CD4-positive, alpha-beta T cell treated with Interleukin-12 subunit alpha and Interleukin-12 subunit beta, for 1 hour (primary cell): ENCODE measurements around the gene VPS4A.
A peak's percentile ranks its signal among the peaks of the same experiment; 100 is the strongest.

Experiments
- DNase-seq: peaks from one replicate; pipeline ENCODE4 v3.0.0-alpha.2; 2020

Gene VPS4A

GRCh38 chr16:69307856-69308255 lies 3.3 kb upstream of the VPS4A start:
- DNase-seq: no peak

GRCh38 chr16:69309316-69309715 lies 1.8 kb upstream of the VPS4A start:
- DNase-seq: no peak

GRCh38 chr16:69311533-69312387 lies 610 bp downstream of the VPS4A start:
- DNase-seq: peak; percentile 45

- no peak for DNase-seq
Measured at GRCh38 chr16:69313469-69313868, 2.3 kb downstream of the VPS4A start.

- DNase-seq: no peak
Measured at GRCh38 chr16:69314534-69314933, 3.4 kb downstream of the VPS4A start.

- DNase-seq: no peak
Measured at GRCh38 chr16:69315486-69316311, 4.5 kb downstream of the VPS4A start.

- no peak for DNase-seq
Measured at GRCh38 chr16:69316595-69317034, 5.5 kb downstream of the VPS4A start.

- DNase-seq: no peak
Measured at GRCh38 chr16:69318177-69318910, 7.2 kb downstream of the VPS4A start.

- DNase-seq: no peak
Measured at GRCh38 chr16:69318911-69319289, 7.8 kb downstream of the VPS4A start.

- no peak for DNase-seq
Measured at GRCh38 chr16:69319381-69319780, 8.2 kb downstream of the VPS4A start.

GRCh38 chr16:69319826-69320739 lies 8.9 kb downstream of the VPS4A start:
- DNase-seq: no peak

- no peak for DNase-seq
Measured at GRCh38 chr16:69320740-69321073, 9.6 kb downstream of the VPS4A start.

GRCh38 chr16:69321080-69321479 lies 9.9 kb downstream of the VPS4A start:
- DNase-seq: no peak

- no peak for DNase-seq
Measured at GRCh38 chr16:69322343-69322742, 11.2 kb downstream of the VPS4A start.

- DNase-seq: no peak
Measured at GRCh38 chr16:69323415-69323814, 12.3 kb downstream of the VPS4A start.

- no peak for DNase-seq
Measured at GRCh38 chr16:69324013-69324531, 12.9 kb downstream of the VPS4A start.

- no peak for DNase-seq
Measured at GRCh38 chr16:69324585-69325253, 13.6 kb downstream of the VPS4A start.

GRCh38 chr16:69325784-69326171 lies 14.6 kb downstream of the VPS4A start:
- no peak for DNase-seq

GRCh38 chr16:69326172-69326873 lies 15.2 kb downstream of the VPS4A start:
- DNase-seq: no peak

- DNase-seq: no peak
Measured at GRCh38 chr16:69327585-69328310, 16.6 kb downstream of the VPS4A start.
